ENCODE data around the gene SEMA3F. TPM values are rescaled to one million over a fixed set of nuclear protein-coding genes. Genes with fewer than 3 reads are reported as not detected.

Gene SEMA3F
- total RNA-seq, 6 experiments from 2014 or later, result 20.5 to 35.6 (median 22.8) TPM

GRCh38 chr3:50123394-50124051, 31.6 kb upstream of the SEMA3F start:
- Mint-ChIP-seq H3K4me3 (no peak overlapping the region), H3K4me1 (ENCODE audit: low read depth) (peaks cover 43% of the 10 kb centered on the region), H3K27me3 (ENCODE audit: insufficient read depth) (peaks cover 15% of the 10 kb centered on the region), H3K9me3 (no peaks in the 10 kb centered on the region), H3K36me3 (ENCODE audit: low read depth) (peaks cover 1% of the 10 kb centered on the region; the same call in 1 of the 2 replicates), H3K27ac (no peak overlapping the region)
- TF ChIP-seq CTCF (IDR thresholded peaks at IDR 0.05), result no peak
- DNase-seq, result no peak

DNA sequence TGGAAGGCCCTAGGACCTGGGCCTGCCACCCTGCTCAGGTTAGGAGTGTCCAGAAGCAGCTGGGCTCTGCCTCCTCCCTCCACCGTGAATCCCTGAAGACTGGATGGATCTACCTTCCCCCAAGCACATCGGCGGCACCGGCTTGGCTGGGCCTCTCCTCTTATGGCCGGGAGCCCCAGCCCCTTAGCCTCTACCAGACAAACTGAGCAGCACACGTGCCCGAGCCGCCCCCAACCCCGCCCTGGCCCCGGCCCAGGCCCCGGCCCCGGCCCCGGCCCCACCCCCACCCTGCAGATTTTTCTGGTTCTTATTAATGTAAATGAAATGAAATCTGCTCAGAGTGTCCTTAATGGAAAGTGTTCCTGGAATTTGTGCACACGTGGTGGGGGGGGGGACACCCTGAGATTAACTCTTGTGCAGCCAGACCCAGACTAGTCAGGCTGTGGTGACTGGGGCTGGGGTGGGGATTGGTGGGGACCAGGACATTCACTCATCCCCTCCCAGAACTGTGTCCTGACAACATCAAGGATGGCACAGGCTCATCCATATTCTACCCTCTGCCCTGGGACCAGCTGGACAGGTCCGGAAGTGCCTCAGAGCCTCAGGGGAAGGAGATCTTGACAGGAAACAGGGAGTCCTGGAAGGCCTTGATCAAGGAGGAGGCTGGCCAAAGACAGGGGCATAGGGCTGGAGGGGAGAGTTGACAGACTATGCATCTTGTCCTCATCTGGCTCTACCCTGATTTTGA, 30.9 kb upstream of the SEMA3F start:
- H3K4me1 Mint-ChIP-seq (ENCODE audit: low read depth), result peaks cover 43% of the 10 kb centered on the region
- no peaks in the 10 kb centered on the region for H3K9me3 Mint-ChIP-seq
- H3K27me3 Mint-ChIP-seq (ENCODE audit: insufficient read depth), result peaks cover 15% of the 10 kb centered on the region

DNA sequence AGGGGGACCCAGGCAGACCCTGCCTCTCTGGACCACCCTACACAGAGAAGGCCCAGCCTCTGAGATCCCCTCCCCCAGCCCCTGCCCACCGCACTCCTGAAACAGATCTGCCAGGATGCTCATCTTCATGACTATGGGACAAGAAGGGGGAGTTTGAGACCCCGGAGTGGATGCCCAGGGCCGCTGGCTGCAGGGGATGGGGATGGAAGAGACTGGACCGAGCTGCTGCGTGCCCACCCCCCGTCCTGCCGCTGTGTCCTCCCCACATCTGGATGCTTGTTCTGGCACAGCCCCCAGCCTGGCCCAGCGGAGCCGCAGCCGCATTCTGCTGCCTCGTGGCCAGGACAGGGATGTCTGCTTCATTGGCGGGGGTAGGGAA, 30.3 kb upstream of the SEMA3F start:
- no peak for TF ChIP-seq CTCF (IDR thresholded peaks at IDR 0.05)
- Mint-ChIP-seq H3K9me3 (no peaks in the 10 kb centered on the region), H3K36me3 (ENCODE audit: low read depth) (no peaks in the 10 kb centered on the region), H3K27me3 (ENCODE audit: insufficient read depth) (peaks cover 15% of the 10 kb centered on the region), H3K4me1 (ENCODE audit: low read depth) (peaks cover 43% of the 10 kb centered on the region), H3K4me3 (no peak overlapping the region), H3K27ac (no peak overlapping the region)
- DNase-seq, result no peak

More for the DNA sequence above, 30.9 kb upstream of the SEMA3F start:
- H3K36me3 Mint-ChIP-seq (ENCODE audit: low read depth), result no peaks in the 10 kb centered on the region
- no peak overlapping the region; the same call in 1 of the 2 replicates for H3K4me3 Mint-ChIP-seq
- TF ChIP-seq CTCF (IDR thresholded peaks at IDR 0.05), result no peak
- peak overlapping the region; percentile 46 for H3K27ac Mint-ChIP-seq
- no peak for DNase-seq

DNA sequence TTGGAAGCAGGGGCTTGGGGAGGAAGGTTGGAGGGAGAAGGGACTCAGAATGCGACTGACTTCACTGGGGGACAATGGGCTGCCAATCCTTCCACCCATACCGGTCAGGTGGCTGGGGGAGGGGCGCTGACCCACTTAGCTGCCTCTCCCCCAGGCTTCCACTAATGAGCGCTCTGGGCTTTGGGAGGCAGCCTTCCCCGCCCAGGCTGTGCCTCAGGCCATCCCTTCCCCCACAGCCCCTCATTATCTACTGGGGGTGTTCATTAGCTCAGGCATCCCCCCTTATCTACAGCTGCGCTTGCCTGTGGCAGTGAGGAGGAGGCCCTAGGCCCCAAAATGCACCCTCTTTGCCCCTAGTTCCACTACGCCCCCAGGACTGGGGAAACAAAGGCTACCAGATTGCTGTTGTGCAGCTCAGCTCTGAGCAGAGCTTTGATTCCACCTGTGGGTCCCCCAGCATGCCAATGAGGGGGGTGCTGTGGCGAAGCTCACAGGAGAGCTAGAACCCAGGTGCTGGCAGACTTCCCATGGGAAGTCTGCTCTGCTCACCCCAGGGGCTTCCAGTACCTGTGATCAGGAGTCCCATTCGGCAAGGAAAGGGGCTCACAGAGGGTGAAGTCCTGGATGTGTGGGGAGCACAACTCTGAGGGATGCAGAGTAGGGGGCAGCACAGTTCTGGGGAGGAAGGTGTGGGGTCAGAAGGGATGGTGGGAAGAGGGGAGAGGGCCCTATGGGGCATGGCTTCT, 29.4 kb upstream of the SEMA3F start:
- no peaks in the 10 kb centered on the region for H3K9me3 Mint-ChIP-seq
- no peak for TF ChIP-seq CTCF (IDR thresholded peaks at IDR 0.05)
- no peak for DNase-seq
- H3K27me3 Mint-ChIP-seq (ENCODE audit: insufficient read depth), result peaks cover 14% of the 10 kb centered on the region
- H3K27ac Mint-ChIP-seq, result no peak overlapping the region
- H3K36me3 Mint-ChIP-seq (ENCODE audit: low read depth), result no peaks in the 10 kb centered on the region
- H3K4me1 Mint-ChIP-seq (ENCODE audit: low read depth), result peaks cover 43% of the 10 kb centered on the region
- H3K4me3 Mint-ChIP-seq, result no peak overlapping the region

DNA sequence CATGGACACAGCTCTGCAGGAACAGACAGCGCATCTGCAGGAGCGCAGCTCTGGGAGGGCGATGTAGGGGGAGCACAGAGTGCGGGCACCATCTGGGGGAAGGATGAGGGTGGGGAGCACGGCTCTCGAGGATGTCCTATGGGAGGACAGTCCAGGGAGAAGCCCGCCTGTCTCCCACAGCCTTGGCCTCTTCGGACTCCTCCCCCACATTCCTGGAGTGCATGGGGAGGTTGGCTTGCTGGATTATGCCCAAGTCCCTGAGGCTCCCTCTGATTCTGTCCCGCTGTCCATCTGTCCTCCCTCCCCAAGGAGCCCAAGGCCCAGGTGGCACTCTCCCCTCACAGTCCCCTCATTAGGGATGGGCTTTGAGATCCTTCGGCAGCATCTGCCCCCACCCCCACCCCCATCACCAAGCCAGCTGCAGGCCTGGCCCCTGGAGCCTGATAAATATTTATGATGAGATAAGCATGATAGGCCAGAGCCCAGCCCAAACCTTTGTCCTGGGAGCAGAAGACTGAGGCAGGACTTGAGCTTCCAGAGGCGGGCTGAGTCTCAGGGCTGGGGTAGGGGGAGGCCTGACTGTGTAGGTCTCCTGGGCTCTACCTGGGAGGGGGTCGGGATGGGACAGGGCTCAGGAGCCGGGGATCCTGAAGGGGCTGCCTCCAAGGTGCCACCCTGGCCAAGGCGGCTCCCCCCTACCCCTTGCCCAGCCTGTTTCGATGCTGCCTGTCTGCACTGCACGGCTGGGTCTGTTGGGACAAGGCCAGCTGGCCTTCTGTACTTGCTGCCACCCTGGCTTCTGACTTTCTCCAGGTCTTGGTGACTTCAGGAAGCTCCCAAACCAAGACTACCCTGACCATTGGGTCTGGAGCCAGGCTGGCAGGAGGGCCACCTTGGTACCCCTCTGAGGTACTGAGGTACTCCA, 28.6 kb upstream of the SEMA3F start:
- no peaks in the 10 kb centered on the region for H3K36me3 Mint-ChIP-seq (ENCODE audit: low read depth)
- peaks cover 20% of the 10 kb centered on the region for H3K27me3 Mint-ChIP-seq (ENCODE audit: insufficient read depth)
- no peak overlapping the region for H3K27ac Mint-ChIP-seq
- peak overlapping the region; percentile 36; the same call in 1 of the 2 replicates for H3K4me3 Mint-ChIP-seq
- peaks cover 43% of the 10 kb centered on the region for H3K4me1 Mint-ChIP-seq (ENCODE audit: low read depth)
- no peaks in the 10 kb centered on the region for H3K9me3 Mint-ChIP-seq
- peak; percentile 59 for DNase-seq
- no peak for TF ChIP-seq CTCF (IDR thresholded peaks at IDR 0.05)

Measured in HFFc6 (cell line).